Esophagus muscularis mucosa (tissue), 4 donors: Measurements from ENCODE around the gene MTOR. TPM values are rescaled to one million over a fixed set of nuclear protein-coding genes. Genes with fewer than 3 reads are reported as not detected.
"Not testable (repeated sequence)": the region's sequence is repeated elsewhere in the genome, so short reads cannot be mapped to it uniquely, and the experiment has no call there.

Experiments used
- DNase-seq: peaks from one replicate; pipeline ENCODE4 v3.0.0-alpha.2; 2017; ENCODE audit errors: extremely low spot score
- H3K27ac ChIP-seq, 4 donors: fragments of 200-600 bp; sonication (generic); replicated peaks in 1 of 4; 1 replicate in 3 of 4; 2 replicates in 1 of 4; pipeline ENCODE4 v1.5.1; 2016 to 2019; ENCODE audit warnings: mild to moderate bottlenecking in 1 of 4
- H3K27me3 ChIP-seq, 4 donors: fragments of 200-600 bp; sonication (generic); one replicate each; pipeline versions ENCODE4 v1.5.1 to v1.6.0; 2016 to 2019
- H3K36me3 ChIP-seq, 4 donors: fragments of 200-600 bp; sonication (generic); one replicate each; pipeline ENCODE4 v1.5.1; 2016 to 2019
- H3K4me1 ChIP-seq, 4 donors: fragments of 200-600 bp; sonication (generic); one replicate each; pipeline ENCODE4 v1.5.1; 2016 to 2019
- H3K4me3 ChIP-seq, 4 donors: fragments of 200-600 bp; sonication (generic); 1 replicate in 2 of 4; 2 replicates in 2 of 4; pipeline ENCODE4 v1.5.1; 2016 to 2019; ENCODE audit warnings: mild to moderate bottlenecking in 4 of 4, moderate library complexity in 1 of 4
- H3K9me3 ChIP-seq, 4 donors: fragments of 200-600 bp; sonication (generic); 1 replicate in 3 of 4; 2 replicates in 1 of 4; pipeline ENCODE4 v1.5.1; 2016 to 2019
- EP300 ChIP-seq: sonication (generic); formaldehyde crosslinking; IDR thresholded peaks from one replicate; pipeline ENCODE4 v1.6.1; 2017; ENCODE audit warnings: antibody characterized with exemption
- POLR2A ChIP-seq: fragments of 450-650 bp; IDR thresholded peaks from one replicate; pipeline ENCODE4 v1.6.1; 2017; ENCODE audit warnings: antibody characterized with exemption, moderate library complexity, mild to moderate bottlenecking, low read depth
- POLR2AphosphoS5 ChIP-seq, 2 donors: sonication (generic); formaldehyde crosslinking; IDR thresholded peaks; one replicate each; pipeline ENCODE4 v1.6.1; 2017; ENCODE audit warnings: antibody characterized with exemption in 2 of 2
- WGBS: methylation state at CpG from one replicate; pipeline ENCODE4 v1.1.5; 2018; 5-methylcytosine and 5-hydroxymethylcytosine counted together
- intact Hi-C: fragments of 100-400 bp; cut with DNase I; formaldehyde crosslinking; loops from one replicate; pipeline ENCODE4 v1.15.1; 2023
- total RNA-seq, 4 donors: library from RNA; depleted of rRNA; stranded (reverse); fragments of >200 nt; gene quantifications; one replicate each; pipeline versions ENCODE4 v1.1.0 to v1.2.1, GENCODE V29; 2016
- TF ChIP-seq, protein P1 (sequence below), 3 experiments: fragments of 200-600 bp in 2 of 3; fragments of 450-650 bp in 1 of 3; sonication (generic) in 2 of 3; IDR thresholded peaks; one replicate each; pipeline ENCODE4 v1.5.1; 2017 to 2019; ENCODE audit warnings: antibody characterized with exemption in 3 of 3, mild to moderate bottlenecking in 2 of 3, moderate library complexity in 1 of 3

Gene MTOR
- total RNA-seq, 4 donors from 2014 or later, result 33.6 to 51.1 (median 41.0) TPM

DNA sequence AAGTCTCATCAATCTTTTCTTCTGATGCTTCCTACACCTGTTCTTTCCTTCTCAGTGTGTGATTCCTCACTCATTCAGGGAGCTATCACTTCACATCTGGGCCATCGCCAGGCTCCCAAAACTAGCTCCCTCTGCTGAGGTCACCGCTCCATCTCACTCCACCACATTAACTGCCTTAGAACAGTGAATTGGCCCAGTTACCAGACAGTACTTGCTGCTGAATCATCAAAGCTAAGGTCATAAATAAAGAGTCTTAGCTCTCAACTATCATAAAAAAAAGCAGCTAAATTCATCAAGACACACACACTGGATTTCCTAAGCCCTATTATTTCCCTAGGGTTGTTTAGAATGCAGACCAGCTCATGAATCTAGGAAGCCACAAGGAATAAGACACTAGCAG lies 183.7 kb downstream of the MTOR start:
- TF ChIP-seq EP300, result no peak
- no peak for TF ChIP-seq POLR2A
- TF ChIP-seq, protein P1, sequence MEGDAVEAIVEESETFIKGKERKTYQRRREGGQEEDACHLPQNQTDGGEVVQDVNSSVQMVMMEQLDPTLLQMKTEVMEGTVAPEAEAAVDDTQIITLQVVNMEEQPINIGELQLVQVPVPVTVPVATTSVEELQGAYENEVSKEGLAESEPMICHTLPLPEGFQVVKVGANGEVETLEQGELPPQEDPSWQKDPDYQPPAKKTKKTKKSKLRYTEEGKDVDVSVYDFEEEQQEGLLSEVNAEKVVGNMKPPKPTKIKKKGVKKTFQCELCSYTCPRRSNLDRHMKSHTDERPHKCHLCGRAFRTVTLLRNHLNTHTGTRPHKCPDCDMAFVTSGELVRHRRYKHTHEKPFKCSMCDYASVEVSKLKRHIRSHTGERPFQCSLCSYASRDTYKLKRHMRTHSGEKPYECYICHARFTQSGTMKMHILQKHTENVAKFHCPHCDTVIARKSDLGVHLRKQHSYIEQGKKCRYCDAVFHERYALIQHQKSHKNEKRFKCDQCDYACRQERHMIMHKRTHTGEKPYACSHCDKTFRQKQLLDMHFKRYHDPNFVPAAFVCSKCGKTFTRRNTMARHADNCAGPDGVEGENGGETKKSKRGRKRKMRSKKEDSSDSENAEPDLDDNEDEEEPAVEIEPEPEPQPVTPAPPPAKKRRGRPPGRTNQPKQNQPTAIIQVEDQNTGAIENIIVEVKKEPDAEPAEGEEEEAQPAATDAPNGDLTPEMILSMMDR (IDR thresholded peaks at IDR 0.05), result no peak
- no peak for TF ChIP-seq POLR2AphosphoS5 (IDR thresholded peaks at IDR 0.05)
- H3K4me3 ChIP-seq, result no peak overlapping the region
- no peak for DNase-seq
- peaks cover 72 to 100% (median 94%) of the 10 kb centered on the region in 4 donors for H3K36me3 ChIP-seq
- no peaks in the 10 kb centered on the region for H3K27me3 ChIP-seq
- no peaks in the 10 kb centered on the region for H3K9me3 ChIP-seq
- no peak overlapping the region for H3K27ac ChIP-seq
- intact Hi-C loops, result no loop called here
- H3K4me1 ChIP-seq, result no peaks in the 10 kb centered on the region
- 100% methylated on average over 2 of the region's 2 CpGs for WGBS

DNA sequence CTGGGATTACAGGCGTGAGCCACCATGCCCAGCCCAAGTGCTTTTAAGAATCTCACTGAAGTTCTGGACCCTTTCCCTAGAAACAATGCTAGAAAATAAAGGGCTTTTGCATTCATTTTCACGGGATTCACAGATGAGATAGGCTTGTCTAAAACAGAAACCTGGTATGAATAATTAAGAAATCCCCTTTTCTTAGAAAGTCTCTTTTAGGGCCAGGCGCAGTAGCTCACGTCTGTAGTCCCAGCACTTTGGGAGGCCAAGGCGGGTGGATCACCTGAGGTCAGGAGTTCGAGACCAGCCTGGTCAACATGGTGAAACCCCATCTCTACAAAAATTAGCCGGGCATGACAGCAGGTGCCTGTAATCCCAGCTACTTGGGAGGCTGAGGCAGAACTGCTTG lies 189.0 kb downstream of the MTOR start:
- H3K27me3 ChIP-seq, intact Hi-C loops, H3K27ac ChIP-seq, H3K4me1 ChIP-seq, DNase-seq, H3K9me3 ChIP-seq, H3K4me3 ChIP-seq: not testable (repeated sequence)
- H3K36me3 ChIP-seq, result peaks cover 91 to 100% (median 96%) of the 10 kb centered on the region in 4 donors
- WGBS, result 84% methylated on average over 7 of the region's 7 CpGs

DNA sequence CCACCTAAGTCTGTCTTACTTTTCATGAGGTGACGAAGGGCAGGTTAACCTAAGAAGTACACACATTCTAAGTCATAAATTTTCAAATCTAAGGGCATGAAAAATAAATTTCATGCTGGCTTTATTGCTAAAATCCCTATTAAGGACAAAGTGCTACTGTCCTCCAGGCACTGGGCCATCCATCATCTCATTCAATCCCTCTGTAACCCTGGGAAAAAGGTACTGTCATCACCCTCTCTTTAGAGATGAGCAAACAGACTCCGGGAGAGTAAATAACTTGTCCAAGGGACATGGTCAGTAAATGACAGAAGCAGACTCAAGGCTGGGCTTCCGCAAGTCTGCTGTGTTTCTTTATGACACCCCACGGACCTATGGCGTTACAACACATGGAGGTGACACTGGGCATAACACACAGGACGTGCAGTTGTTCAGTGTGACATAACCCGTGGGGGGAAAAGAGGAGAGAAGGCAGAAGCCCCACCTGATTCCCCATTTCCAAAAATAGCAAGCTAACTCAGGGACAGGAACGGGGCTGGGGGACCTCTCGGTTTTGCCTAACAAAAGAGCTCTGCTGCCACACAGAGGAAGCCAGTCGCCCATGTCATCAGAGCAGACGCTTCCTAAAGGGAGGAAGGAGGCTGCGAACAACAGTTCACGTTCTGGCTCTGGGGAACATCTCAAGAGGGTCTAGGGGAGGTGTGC lies 190.0 kb downstream of the MTOR start:
- H3K9me3 ChIP-seq, result no peaks in the 10 kb centered on the region
- 73% methylated on average over 13 of the region's 13 CpGs for WGBS
- H3K27me3 ChIP-seq, result no peaks in the 10 kb centered on the region
- TF ChIP-seq EP300 (no peak), POLR2AphosphoS5 (IDR thresholded peaks at IDR 0.05) (no peak), POLR2A (no peak)
- TF ChIP-seq, protein P1 (IDR thresholded peaks at IDR 0.05), result no peak
- peaks cover 96 to 100% (median 99%) of the 10 kb centered on the region in 4 donors for H3K36me3 ChIP-seq
- intact Hi-C loops, result no loop called here
- no peak for DNase-seq
- H3K27ac ChIP-seq, result no peak overlapping the region
- H3K4me1 ChIP-seq, result no peaks in the 10 kb centered on the region
- H3K4me3 ChIP-seq, result no peak overlapping the region

DNA sequence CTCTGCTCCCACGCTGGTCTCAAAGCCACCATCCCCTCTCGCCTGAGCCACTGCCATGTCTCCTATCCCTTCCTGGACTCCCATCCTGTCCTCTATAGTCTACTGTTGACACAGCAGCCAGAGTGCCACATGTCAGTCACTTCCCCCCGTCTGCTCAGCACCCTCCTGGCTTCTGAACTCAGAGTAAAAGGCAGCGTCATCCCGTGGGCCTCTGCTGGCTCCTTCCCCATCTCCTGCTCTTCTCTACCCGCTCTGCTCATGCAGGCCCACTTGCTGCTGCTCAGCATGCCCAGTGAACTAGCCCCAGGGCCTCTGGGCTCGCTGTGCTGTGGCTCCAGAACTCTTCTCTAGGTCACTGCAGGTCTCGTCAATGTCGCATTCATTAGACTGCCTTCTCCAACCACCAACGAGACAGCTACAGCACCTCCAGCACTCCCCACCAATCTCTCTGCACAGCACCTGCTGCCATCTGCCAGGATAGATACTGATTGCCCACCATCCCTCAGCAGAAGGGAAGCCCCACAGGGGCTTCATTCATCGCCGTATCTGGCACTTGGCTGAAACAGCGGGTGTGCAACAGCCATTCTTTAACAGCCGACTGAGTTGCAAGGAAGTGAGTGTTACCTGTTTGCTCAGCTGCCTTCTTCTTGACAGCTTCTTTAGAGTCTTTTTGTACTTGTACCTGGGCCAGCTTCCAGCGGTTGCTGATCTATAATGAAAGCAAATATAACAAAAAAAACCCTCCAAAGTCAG lies 190.7 kb downstream of the MTOR start:
- no peak for DNase-seq
- H3K27me3 ChIP-seq, result no peaks in the 10 kb centered on the region
- no peak overlapping the region for H3K27ac ChIP-seq
- H3K36me3 ChIP-seq, result peaks cover 95 to 100% (median 98%) of the 10 kb centered on the region in 4 donors
- no peaks in the 10 kb centered on the region for H3K9me3 ChIP-seq
- TF ChIP-seq POLR2AphosphoS5 (IDR thresholded peaks at IDR 0.05), result no peak
- TF ChIP-seq POLR2A, result no peak
- TF ChIP-seq EP300, result no peak
- WGBS, result 80% methylated on average over 15 of the region's 15 CpGs
- H3K4me1 ChIP-seq, result no peaks in the 10 kb centered on the region
- intact Hi-C loops, result no loop called here
- no peak overlapping the region for H3K4me3 ChIP-seq

DNA sequence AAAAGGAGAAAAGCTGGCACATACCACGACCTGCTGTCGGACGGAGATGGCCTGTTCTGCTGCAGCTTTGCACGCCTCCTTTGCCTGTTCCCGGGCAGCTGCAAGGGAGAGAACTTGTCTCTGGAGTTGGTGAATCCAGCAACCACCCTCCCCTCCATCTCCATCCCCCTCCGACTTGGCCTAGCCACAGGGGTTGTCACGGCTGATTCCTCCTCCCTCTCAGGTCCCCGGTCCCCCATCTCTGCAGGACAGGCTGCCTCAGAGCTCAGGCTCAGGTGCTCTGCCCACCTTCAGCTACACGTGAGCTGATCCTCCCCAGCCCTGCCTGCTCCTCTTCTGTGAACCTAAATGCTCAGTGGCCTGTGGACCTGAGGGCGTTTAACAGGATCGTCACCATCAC lies 191.5 kb downstream of the MTOR start:
- WGBS, result 87% methylated on average over 7 of the region's 11 CpGs
- peaks cover 93 to 100% (median 98%) of the 10 kb centered on the region in 4 donors for H3K36me3 ChIP-seq

More for the DNA sequence above, 191.5 kb downstream of the MTOR start:
- TF ChIP-seq EP300 (no peak), POLR2AphosphoS5 (IDR thresholded peaks at IDR 0.05) (no peak)
- TF ChIP-seq, protein P1 (IDR thresholded peaks at IDR 0.05), result no peak
- intact Hi-C loops, result no loop called here
- Histone ChIP-seq H3K27me3 (no peaks in the 10 kb centered on the region), H3K27ac (no peak overlapping the region), H3K4me3 (no peak overlapping the region), H3K4me1 (no peaks in the 10 kb centered on the region), H3K9me3 (no peaks in the 10 kb centered on the region)
- no peak for DNase-seq
